GM12872 (cell line): ENCODE results near the gene RHAG.

Source experiments
- CTCF ChIP-seq: IDR thresholded peaks from 3 replicates; pipeline ENCODE4 v1.5.1; 2011; ENCODE audit warnings: low read depth, mild to moderate bottlenecking, low read length, moderate library complexity; ENCODE audit not compliant: insufficient read depth

Gene RHAG

DNA sequence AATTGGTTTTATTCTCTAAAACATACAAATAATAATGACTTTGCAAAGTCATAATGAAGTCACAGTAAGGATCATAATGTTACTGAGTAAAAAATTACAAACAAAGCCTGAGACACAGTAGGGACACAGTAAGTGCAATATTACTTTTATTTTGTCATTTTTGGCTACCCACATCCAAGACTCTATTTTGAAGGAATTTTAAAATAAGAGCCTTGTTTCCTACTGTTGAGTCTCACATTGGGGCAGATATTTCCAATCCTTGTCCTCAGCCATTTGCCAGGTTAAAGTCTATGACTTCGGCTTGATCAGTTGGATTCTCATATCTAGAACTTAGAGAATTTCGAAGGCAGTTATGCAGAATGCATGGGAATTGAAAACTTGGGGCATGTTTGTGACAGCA, 10.8 kb upstream of the RHAG start:
- TF ChIP-seq CTCF, result no peak

DNA sequence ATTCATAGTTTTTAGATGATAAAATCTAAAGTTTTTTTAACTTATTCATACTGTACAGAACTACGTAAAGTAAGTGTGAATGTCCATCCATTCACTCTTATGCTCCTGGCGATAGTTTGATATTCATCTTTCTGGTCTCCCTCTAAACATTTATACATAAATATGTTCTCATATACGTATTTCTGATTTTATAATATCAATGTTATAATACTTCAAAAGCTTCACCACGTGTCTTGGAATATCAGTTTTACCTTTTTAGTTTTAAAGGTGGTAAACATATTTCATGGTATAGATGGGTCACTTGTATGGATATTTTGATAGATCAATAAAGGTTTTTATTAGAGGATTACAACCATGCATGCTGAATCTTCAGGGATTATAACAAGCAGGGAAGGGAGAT, 10.3 kb upstream of the RHAG start:
- no peak for TF ChIP-seq CTCF

GRCh38 chr6:49646130-49646824, 9.6 kb upstream of the RHAG start:
- TF ChIP-seq CTCF, result no peak

DNA sequence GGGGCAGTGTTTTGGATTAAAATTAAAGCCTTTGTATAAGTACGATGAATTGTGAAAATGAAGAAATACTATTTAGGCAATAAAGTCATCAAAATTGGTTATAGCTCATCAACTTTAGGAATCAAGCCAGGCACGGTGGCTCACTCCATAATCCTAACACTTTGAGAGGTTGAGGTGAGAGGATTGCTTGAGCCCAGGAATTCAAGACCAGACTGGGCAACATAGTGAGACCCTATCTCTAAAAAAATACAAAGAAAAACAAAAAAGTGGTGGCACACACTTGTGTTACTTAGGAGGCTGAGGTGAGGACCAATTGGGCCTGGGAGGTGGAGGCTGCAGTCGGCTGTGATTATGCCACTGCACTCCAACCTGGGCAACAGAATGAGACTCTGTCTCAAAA, 8.5 kb upstream of the RHAG start:
- TF ChIP-seq CTCF, result no peak

GRCh38 chr6:49639177-49639817, 2.7 kb upstream of the RHAG start:
- TF ChIP-seq CTCF, result no peak

DNA sequence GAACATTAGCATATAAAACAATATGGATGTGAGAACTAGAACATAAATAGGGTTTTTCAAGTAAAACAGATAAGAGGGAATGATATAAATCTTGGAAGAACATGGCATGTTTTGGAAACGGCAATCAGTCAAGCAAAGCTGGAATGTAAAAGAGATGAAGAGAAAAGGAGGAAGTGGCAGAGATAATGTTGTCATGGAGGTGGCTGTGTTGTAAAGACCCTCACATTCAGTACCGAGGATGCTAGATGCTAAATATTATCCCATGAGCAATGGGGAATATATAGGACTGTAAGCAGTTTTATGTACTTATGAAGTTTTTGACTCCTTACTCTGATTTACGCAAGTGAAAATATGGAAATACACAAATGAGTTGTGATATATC, 702 bp upstream of the RHAG start:
- TF ChIP-seq CTCF, result no peak

GRCh38 chr6:49635978-49636712, 494 bp downstream of the RHAG start:
- no peak for TF ChIP-seq CTCF
